ENCODE measurements around the gene SEPTIN2.

Gene SEPTIN2

GRCh38 chr2:241282555-241282954 is 33.2 kb upstream of the SEPTIN2 start:
- no peak for TF ChIP-seq USF1 (IDR thresholded peaks at IDR 0.05)
- TF ChIP-seq RAD21 (IDR thresholded peaks at IDR 0.05; ENCODE audit: low read depth) = no peak
- no peak for TF ChIP-seq FOXM1 (IDR thresholded peaks at IDR 0.05; ENCODE audit: borderline replicate concordance, low read depth)
- no peak for TF ChIP-seq TCF12 (IDR thresholded peaks at IDR 0.05; ENCODE audit: low read depth)
- no peak for TF ChIP-seq MAX (IDR thresholded peaks at IDR 0.05)
- TF ChIP-seq CEBPB (IDR thresholded peaks at IDR 0.05) = no peak
- no peak for TF ChIP-seq TEAD4 (IDR thresholded peaks at IDR 0.05)
- TF ChIP-seq EP300 (IDR thresholded peaks at IDR 0.05; ENCODE audit: borderline replicate concordance) = no peak
- TF ChIP-seq NFIC (IDR thresholded peaks at IDR 0.05) = no peak
- no peak for TF ChIP-seq ZBTB7A (IDR thresholded peaks at IDR 0.05; ENCODE audit: low read depth)
- no peak for TF ChIP-seq YY1 (IDR thresholded peaks at IDR 0.05; ENCODE audit: low read depth)
- TF ChIP-seq EGR1 (IDR thresholded peaks at IDR 0.05) = no peak
- TF ChIP-seq CREB1 (IDR thresholded peaks at IDR 0.05; ENCODE audit: low read depth) = no peak
- TF ChIP-seq REST (IDR thresholded peaks at IDR 0.05; ENCODE audit: low read depth) = no peak

GRCh38 chr2:241285596-241285995 is 30.1 kb upstream of the SEPTIN2 start:
- TF ChIP-seq USF1 (IDR thresholded peaks at IDR 0.05) (no peak), EP300 (IDR thresholded peaks at IDR 0.05; ENCODE audit: borderline replicate concordance) (no peak), MAX (IDR thresholded peaks at IDR 0.05) (no peak), NFIC (IDR thresholded peaks at IDR 0.05) (no peak), TEAD4 (IDR thresholded peaks at IDR 0.05) (no peak), FOXM1 (IDR thresholded peaks at IDR 0.05; ENCODE audit: borderline replicate concordance, low read depth) (no peak), TAF1 (IDR thresholded peaks at IDR 0.05; ENCODE audit: low read depth) (no peak), RAD21 (IDR thresholded peaks at IDR 0.05; ENCODE audit: low read depth) (no peak), ZBTB7A (IDR thresholded peaks at IDR 0.05; ENCODE audit: low read depth) (no peak), EGR1 (IDR thresholded peaks at IDR 0.05) (no peak), YY1 (IDR thresholded peaks at IDR 0.05; ENCODE audit: low read depth) (no peak), TCF12 (IDR thresholded peaks at IDR 0.05; ENCODE audit: low read depth) (no peak), CEBPB (IDR thresholded peaks at IDR 0.05) (no peak), REST (IDR thresholded peaks at IDR 0.05; ENCODE audit: low read depth) (no peak), CREB1 (IDR thresholded peaks at IDR 0.05; ENCODE audit: low read depth) (no peak)

GRCh38 chr2:241286348-241287090 is 29.2 kb upstream of the SEPTIN2 start:
- TF ChIP-seq MAX (IDR thresholded peaks at IDR 0.05) (no peak), TAF1 (IDR thresholded peaks at IDR 0.05; ENCODE audit: low read depth) (no peak), TCF12 (IDR thresholded peaks at IDR 0.05; ENCODE audit: low read depth) (no peak), NFIC (IDR thresholded peaks at IDR 0.05) (no peak), YY1 (IDR thresholded peaks at IDR 0.05; ENCODE audit: low read depth) (no peak), REST (IDR thresholded peaks at IDR 0.05; ENCODE audit: low read depth) (no peak), EP300 (IDR thresholded peaks at IDR 0.05; ENCODE audit: borderline replicate concordance) (no peak), CREB1 (IDR thresholded peaks at IDR 0.05; ENCODE audit: low read depth) (no peak), EGR1 (IDR thresholded peaks at IDR 0.05) (no peak), ZBTB7A (IDR thresholded peaks at IDR 0.05; ENCODE audit: low read depth) (no peak), RAD21 (IDR thresholded peaks at IDR 0.05; ENCODE audit: low read depth) (no peak), TEAD4 (IDR thresholded peaks at IDR 0.05) (no peak), FOXM1 (IDR thresholded peaks at IDR 0.05; ENCODE audit: borderline replicate concordance, low read depth) (no peak), CEBPB (IDR thresholded peaks at IDR 0.05) (no peak), USF1 (IDR thresholded peaks at IDR 0.05) (no peak)

Measured in Ishikawa (cell line).